T-helper 2 cell treated with Interferon-gamma antibody and Interleukin-4, amounts not matched to agents 100 ng/mL and 5 ng/mL, for 36 hours (primary cell): Measurements from ENCODE around the gene HOXC11. TPM values are rescaled to one million over a fixed set of nuclear protein-coding genes. Genes with fewer than 3 reads are reported as not detected.

Source experiments
- intact Hi-C: fragments of 100-400 bp; cut with micrococcal nuclease; formaldehyde crosslinking; loops from one replicate; pipeline ENCODE4 v1.15.1; 2023
- total RNA-seq: library from RNA; stranded (reverse); gene quantifications from 2 replicates; pipeline ENCODE4 v1.2.3, GENCODE V29; 2022

Gene HOXC11
- total RNA-seq, 1 donor from 2014 or later: not detected

DNA sequence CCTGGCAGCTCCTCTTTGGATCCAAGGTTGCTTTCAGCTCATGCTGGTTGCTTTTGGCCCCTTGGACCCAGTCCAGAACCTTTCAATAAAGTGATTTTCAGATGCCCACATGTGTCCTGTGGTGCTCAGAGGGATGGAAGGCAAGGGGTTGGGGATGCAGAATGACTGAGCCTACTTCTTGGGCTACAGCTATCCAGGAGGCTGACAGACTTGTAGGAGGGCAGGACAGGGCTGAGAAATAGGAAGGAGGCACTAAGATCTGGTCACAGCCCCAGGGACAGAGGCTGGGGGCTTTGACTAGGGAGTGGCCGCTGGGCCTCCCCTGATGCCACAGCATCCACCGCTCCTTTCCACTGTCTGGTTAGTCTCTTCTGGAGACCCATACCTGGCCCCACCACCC, 1.2 kb upstream of the HOXC11 start:
- intact Hi-C loops: no loop called here

DNA sequence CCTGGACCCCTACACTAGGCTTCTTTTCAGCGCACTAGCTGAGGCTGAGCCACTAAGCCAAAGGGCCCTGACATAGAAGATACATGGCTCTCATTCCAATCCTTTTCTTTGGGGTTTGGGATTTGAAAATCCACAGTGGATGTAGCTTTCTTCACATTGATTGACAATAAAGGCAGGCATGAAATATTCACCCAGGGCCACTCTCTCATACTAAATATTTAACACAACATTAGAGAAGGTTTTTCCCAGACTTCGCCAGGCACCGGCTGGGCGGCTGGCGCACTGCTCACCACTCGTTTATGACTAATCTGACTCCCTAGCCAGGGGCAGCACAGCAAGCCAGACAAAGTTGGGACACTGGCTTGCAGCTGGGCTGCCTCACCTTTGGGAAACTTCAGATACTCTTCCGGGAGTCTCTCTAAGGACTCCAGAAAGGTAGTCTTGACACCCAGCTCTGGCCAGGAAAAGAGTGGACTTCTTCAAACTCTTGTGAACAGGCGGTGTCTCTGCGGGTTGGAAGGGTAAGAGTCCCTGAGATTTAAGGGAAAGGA, 699 bp upstream of the HOXC11 start:
- intact Hi-C loops: no loop called here

DNA sequence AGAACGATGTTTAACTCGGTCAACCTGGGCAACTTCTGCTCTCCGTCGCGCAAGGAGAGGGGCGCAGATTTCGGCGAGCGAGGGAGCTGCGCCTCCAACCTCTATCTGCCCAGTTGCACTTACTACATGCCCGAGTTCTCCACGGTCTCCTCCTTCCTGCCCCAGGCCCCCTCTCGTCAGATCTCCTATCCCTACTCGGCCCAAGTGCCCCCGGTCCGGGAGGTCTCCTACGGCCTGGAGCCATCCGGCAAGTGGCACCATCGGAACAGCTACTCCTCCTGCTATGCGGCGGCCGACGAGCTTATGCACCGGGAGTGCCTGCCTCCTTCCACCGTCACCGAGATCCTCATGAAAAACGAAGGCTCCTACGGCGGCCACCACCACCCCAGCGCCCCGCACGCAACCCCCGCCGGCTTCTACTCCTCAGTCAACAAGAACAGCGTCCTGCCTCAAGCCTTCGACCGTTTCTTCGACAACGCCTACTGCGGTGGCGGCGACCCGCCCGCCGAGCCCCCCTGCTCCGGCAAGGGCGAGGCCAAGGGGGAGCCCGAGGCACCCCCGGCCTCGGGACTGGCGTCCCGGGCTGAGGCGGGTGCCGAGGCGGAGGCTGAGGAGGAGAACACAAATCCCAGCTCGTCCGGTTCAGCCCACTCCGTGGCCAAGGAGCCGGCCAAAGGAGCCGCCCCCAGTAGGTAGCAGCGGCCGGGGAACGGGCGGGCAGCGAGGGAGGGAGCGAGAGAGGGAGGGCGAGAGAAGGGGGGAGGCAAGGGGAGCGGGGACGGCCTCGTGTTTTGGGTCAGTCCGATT, 513 bp downstream of the HOXC11 start:
- intact Hi-C loops: loop anchor here (2.0 kb wide), 1 partner anchor 21 kb away; no protein-coding TSS in a partner anchor

DNA sequence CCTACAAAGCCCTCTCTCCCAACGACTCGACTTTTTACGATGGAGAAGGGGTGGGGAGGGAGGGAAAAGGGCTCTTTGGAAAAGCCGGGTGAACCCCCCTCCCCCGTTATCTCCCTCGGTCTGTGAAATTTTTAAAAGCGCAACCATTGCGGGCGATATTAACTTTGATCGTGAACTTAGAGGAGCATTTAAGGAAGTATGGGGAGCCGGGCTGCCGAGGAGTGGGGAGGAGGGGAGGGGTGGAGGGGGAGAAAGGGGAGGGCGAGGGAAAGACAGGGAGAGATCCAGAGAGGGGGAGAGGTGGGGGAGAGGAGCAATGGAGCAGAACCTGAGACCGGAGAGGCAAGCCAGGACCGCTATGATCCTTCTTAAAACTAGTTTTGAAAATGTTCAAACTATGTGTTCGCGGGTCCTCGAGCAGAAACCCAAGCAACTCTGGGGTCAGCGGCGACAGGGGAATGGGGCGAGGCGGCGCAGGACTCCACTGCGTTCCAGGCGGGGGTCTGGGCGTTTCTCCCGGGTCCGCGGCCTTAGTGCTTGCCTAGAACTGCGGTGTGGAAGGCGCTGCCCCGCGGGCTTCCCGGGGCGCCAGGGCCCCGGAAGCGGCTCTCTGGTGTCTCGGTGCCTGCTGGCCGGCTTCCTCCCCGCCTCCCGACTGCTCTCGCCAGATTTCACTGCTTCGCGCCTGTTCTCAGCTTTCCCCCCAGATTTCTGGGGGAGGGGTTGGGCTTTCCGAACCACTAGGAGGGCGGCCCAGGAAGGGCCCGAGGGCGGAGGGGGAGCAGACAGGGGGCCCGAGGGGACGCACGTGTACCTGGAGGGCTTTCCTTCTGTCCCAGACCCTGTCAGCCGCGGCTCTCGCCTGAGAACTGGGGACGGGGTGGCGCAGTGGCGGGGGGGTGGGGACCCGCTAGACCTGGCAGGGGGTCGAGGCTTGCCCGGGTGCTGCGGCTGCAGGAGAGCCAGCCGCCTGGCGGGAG, 1.4 kb downstream of the HOXC11 start, which contains the start of gene HOTAIR:
TSS of gene HOTAIR (minus strand) at position 871 of the 980 bp plus-strand sequence.
- intact Hi-C loops: loop anchor here (2.0 to 5.0 kb wide), 2 partner anchors 22 to 37 kb away; partner anchors contain the start of gene HOXC13

DNA sequence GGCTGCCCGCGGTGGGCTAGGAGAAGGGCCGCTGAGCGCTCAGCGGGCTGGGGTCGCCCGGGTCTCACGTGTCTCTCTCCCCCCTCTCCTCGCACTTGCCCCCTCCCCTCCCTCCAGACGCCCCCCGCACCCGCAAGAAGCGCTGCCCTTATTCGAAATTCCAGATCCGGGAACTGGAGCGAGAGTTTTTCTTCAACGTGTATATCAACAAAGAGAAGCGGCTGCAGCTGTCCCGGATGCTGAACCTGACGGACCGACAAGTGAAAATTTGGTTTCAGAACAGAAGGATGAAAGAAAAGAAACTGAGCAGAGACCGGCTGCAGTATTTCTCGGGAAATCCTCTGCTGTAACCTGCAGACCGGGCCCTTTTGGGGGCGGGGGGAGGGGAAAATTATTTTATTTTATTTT, 2.1 kb downstream of the HOXC11 start:
- intact Hi-C loops: loop anchor here (2.0 to 5.0 kb wide), 2 partner anchors 22 to 38 kb away; partner anchors contain the start of gene HOXC13

DNA sequence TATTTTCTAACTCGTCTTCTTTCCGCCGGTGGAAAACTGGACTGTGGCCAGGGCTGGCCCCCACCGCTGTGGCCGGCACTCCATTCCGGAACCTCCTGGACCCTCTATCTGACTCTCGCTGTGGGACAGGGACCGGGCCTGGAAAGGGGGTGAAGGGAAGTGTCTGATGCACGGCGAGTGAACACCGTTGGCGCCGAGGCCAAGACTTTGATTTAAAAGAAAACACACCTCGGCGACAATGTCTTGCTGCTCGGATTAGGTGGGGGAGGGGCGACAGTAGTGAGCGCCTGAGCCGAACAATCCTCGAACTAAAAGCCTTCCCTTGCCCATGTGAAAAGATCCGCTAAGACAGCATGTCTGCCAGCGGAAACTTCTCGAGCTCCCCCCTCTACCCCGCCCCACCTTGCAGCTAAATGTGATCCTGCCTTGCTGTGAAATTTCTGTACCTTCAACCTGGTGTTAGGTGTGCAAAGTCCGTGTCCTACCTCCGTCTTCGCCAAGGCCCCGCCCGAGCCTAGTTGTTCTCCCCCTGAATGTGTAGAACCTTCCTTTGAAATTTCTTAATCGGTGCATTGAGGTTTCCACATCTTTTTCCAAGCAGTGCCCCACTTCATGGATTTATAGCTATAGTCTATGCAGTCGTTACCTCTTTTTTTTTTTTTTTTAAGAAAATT, 2.7 kb downstream of the HOXC11 start:
- intact Hi-C loops: loop anchor here (2.0 to 5.0 kb wide), 2 partner anchors 23 to 38 kb away; partner anchors contain the start of gene HOXC13

DNA sequence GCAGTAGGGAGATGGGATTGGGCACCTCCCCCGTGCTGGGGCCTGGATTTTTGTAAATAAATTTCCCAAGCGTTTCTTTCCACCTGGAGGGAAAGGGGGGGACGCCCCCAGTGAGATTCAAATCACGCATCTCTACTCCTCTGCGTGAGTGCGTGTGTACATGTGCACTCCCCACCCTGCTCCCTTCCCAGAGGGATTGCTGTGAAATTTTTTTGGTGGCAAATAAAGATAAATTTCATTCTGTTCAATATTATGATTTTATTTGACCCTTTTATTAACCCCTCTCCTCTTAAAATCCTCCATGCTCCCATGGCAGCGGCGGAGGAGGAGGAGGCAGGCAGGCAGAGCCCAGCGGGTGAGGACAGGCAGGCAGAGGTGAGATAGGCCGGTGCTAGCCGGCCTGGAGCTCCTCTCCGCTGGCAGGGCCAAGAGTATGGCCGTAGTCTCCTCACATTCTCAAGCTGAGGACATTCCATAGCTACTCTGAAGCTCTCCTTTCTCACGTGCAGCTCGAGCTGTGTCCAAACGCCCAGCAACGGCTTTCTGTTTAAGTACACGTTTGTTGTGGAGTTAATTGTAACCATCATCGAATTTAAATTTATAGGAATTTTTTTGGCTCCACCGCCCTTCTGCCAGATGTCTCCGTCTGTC, 3.4 kb downstream of the HOXC11 start:
- intact Hi-C loops: loop anchor here (5.0 kb wide), 1 partner anchor 39 kb away; the partner anchor contains the start of gene HOXC13

DNA sequence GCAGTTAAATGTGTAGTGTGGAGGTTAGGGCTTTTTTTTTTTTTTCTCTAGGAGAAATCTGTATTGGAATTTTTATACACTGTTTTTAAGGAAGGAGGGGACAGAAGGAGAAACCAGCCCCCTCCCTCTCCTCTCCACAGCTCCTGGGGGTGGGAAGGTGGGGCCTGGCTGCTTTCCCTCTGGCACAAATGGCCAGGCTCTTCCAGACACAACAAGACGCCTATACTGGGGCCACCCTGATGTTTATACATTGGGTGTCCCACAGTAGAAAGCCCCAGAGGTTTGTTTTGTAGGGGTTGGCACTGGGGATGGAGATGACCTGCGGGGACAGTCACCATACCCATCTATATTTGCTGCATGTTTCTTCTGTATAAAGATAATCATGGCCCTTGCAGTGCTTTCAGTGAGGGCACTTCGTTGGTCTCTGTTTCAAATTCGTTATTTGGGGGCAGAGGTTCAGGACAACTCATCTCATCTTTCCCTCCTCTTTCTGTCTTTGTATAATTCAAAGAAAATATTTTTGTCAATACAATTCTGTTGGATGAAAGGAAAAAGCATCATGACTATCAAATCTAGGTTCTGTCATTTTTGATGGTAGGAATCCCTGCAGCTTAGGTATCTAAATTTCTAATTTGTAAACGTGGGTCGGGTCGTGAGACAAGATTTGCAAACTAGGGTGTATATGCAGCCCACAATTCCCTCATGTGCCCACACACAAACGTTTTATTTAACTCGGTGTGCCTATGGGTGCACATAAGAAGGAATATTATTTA, 4.1 kb downstream of the HOXC11 start:
- intact Hi-C loops: loop anchor here (5.0 kb wide), 1 partner anchor 40 kb away; the partner anchor contains the start of gene HOXC13

DNA sequence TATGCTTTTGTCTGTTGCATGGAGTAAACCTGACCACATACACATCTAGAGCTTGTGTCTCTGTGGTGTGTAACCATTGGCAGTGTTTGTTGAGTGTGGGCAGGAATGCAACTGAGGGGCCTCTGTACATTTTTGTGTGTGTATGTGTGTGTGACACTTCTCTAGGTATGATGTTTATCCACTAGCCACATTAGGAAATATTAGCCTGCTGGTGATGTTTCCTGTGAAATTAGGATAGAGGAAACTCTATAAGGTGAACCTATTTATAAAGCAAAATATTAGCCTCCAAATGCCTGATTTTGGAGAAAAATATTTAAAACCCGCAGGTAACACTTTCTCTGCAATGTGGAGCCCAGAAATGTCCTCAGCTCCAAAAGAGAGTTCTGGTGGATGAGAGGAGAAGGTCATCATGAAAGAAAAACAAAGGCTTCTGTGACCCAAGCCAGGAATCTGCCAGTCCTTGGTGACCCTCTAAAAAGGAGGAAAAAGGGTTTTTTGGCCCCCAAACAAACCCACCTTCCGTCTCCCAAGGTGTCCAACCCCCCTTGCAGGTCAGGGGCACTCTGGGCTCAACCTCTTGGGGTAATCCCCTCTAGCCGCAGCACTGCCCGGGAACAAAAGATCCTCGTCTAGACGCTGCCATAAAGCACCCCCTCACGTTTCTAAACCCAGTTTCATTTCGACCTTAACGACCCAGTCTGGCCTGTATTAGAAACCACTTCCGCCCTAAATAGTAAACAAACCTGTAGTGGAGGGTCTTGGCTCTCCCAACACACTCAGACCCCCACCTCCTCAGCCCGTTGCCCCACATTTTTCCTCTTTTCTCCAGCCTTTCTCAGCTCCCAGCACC, 4.9 kb downstream of the HOXC11 start:
- intact Hi-C loops: loop anchor here (5.0 kb wide), 1 partner anchor 41 kb away; the partner anchor contains the start of gene HOXC13

DNA sequence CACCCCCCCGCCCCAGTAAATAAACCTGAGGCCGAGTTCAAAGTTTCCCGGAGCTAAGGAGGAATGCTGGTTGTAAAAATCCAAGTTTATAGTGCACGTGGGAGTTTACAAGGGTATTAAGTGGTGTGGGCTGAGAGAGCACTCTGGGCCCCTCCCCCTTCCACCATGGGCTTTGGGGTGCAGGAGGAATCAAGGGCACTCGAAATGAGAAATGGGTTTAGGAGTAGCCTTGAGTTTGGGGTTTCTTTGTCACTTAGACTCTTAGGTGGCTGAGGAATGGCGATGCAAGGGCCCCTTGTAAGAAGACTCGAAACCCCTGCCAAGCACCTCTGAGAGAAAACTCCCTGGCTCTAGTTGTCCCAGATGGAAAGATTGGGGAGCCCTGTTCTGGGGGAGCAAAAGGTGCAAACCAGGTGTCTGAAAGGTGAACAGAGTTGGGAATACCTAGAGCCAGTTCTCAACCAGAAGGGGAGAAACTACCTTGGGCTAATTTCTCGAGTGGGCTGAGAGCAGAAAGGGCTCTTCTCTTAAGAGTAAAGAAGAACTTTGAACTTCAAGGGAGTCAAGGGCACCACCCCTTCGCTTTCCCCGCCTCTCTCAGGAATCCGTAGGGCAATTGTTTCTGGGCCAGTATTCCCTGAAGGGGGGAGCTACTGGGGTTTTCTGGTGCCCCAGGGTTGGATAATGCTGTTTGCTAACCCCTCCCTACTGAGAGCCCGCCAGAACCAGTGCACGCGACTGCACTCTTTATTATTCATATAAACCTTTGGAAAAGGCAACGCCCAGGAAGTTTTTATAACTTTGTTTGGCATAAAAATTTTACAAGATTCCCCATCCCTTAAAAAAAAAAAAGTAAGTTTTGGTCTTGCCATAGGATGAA, 5.8 kb downstream of the HOXC11 start:
- intact Hi-C loops: loop anchor here (5.0 kb wide), 1 partner anchor 41 kb away; the partner anchor contains the start of gene HOXC13

DNA sequence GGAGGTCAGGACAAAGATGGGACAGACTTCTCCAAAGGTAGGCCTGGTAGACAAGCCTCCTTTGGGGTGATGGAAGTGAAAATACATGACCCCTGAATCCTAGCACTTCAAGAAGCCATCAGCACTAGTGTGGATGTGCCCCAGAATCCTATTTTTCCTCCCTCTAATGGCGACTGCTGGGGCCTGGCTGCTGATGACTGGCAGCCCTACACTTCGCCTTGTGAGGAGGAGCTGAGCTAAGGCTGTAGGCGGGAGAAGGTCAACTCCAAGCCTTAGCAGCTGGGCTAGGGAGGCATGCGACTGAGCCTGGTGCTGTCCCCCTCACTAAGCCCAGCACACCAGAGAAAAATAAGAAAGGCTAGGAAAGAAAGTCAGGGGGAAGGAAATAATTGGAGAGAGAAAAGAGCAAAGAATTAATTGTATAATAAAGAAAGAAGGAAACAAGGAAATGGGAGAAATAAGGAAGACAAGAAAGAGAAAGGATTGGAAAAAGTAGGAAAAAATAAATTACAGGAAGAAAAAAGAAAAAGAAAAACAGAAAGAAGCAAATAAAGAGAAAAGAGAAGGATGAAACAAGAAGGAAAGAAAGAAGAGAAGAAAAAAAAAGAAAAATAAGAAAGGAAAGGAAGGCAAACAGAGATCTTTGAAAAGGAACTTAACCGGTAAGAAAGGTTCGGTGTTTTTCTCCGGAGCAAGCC, 7.3 kb downstream of the HOXC11 start:
- intact Hi-C loops: loop anchor here (5.0 kb wide), 1 partner anchor 52 kb away; the partner anchor contains the start of gene HOXC5

DNA sequence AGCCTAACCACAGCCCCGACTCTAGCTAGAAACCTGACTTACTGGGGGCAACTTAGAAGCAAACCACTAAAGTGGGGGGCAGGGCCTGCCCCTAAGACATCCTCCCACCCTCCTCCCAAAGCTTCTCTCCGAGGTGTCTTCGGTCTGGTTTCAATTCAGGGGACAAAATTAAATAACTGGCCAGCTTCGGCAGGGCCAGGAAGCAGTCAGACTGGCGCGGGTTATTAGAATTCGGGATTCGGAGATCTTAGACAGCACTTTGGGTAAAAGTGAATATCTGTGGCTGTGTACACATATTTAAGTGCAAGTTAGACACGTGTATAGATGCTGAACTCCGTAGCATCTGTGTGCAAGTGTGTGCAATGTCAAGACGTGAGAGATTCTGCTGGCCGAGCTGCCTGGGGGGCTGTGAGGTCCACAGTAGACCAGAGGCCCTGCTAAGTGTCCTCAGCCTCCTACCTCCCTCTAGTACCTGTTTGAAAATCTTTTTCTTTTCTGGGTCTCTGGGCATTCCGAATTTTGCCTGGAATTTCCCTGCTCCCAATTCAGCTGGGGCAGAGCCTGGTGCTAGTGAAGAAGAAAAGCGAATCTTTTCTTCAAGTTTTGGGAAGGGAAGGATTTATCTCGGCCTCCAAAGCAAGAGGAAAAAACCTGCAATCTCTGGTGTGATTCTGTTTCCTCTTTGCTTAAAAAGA, 8.0 kb downstream of the HOXC11 start:
- intact Hi-C loops: loop anchor here (5.0 kb wide), 1 partner anchor 51 kb away; the partner anchor contains the start of gene HOXC5

DNA sequence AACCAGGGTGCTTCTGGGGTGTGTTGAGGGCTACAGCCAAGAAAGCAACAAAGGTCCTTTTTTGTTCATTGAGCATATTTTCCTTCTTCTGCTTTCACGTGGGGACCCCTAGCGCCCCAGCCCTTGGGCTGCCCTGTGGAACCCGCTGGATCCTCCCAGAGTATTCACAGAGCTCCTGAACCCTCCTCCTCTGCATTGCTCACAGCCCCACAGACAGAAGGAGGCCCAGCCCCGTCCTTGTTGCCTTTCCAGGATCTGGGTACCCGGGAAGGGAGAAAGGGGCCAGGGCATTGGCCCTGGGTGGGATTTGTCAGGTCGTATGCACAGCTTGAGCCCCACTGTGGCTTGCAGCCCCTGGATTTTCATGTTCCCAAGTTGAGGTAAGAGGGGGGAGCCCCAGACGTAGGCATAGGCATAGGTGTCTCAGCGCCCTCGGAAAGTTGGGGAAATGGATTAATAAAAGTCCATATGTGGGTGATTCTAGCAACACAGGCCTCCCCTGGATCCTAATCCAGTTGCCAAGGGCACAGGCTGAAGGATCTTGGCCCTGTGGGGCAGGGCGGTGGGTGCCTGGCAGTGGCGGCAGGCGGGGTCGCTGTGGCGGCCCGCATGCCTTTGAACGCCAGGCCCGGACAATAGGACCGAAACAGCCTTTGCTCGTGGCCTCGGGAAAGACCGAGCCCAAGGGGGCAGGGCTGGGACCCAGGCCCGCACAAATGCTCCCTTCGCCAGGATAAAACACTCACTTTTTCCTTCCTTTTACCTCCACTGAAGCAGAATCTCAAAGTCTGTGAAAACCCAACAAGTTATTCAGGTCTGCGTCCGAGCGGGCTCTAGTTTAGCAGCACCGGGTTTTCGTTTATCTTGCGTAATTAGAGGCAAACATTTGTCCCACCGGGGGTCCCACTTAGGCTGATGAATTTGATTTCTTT, 9.0 kb downstream of the HOXC11 start:
- intact Hi-C loops: loop anchor here (5.0 kb wide), 1 partner anchor 50 kb away; the partner anchor contains the start of gene HOXC5
